ENCODE measurements around the gene ABHD2.

DNA sequence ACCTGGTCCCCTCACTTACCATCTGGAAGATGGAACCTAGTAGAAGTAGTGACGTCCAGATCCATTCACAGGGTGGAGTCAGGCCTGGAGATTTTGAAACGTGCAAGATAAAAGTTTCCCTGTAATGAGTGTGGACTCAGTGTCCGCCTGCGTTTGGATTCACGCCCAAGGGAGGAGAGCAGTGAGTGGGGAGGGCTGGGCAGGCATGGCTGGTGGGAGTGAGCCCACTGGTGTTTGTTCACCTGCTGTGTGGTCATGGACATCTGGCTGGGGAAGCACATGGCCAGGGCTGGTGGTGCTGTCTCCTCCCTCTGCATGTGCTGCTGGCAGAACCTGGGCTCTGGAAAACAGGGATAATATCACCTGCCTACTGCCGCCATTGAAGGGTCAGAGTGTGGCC is 96.1 kb downstream of the ABHD2 start:
- TF ChIP-seq ZNF18 (tag by site-specific recombination; IDR thresholded peaks at IDR 0.05) (no peak), ZNF629 (tag by site-specific recombination; IDR thresholded peaks at IDR 0.05) (no peak), FEZF1 (tag by site-specific recombination; IDR thresholded peaks at IDR 0.05) (no peak), ZNF558 (tag by site-specific recombination; IDR thresholded peaks at IDR 0.05) (no peak), YY1 (tag by site-specific recombination; IDR thresholded peaks at IDR 0.05) (no peak), ZNF610 (tag by site-specific recombination; IDR thresholded peaks at IDR 0.05; ENCODE audit: borderline replicate concordance) (no peak), ZNF146 (tag by site-specific recombination; IDR thresholded peaks at IDR 0.05) (no peak), ZNF48 (tag by site-specific recombination; IDR thresholded peaks at IDR 0.05) (no peak), ZNF658 (tag by site-specific recombination; IDR thresholded peaks at IDR 0.05) (no peak), SCRT2 (tag by site-specific recombination; IDR thresholded peaks at IDR 0.05) (no peak), ZBTB11 (tag by site-specific recombination; conservative IDR thresholded peaks at IDR 0.05; ENCODE audit: low read depth) (no peak)
- TF ChIP-seq, protein P1, sequence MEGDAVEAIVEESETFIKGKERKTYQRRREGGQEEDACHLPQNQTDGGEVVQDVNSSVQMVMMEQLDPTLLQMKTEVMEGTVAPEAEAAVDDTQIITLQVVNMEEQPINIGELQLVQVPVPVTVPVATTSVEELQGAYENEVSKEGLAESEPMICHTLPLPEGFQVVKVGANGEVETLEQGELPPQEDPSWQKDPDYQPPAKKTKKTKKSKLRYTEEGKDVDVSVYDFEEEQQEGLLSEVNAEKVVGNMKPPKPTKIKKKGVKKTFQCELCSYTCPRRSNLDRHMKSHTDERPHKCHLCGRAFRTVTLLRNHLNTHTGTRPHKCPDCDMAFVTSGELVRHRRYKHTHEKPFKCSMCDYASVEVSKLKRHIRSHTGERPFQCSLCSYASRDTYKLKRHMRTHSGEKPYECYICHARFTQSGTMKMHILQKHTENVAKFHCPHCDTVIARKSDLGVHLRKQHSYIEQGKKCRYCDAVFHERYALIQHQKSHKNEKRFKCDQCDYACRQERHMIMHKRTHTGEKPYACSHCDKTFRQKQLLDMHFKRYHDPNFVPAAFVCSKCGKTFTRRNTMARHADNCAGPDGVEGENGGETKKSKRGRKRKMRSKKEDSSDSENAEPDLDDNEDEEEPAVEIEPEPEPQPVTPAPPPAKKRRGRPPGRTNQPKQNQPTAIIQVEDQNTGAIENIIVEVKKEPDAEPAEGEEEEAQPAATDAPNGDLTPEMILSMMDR (tag by site-specific recombination; IDR thresholded peaks at IDR 0.05) = no peak
- TF ChIP-seq, protein P2, sequence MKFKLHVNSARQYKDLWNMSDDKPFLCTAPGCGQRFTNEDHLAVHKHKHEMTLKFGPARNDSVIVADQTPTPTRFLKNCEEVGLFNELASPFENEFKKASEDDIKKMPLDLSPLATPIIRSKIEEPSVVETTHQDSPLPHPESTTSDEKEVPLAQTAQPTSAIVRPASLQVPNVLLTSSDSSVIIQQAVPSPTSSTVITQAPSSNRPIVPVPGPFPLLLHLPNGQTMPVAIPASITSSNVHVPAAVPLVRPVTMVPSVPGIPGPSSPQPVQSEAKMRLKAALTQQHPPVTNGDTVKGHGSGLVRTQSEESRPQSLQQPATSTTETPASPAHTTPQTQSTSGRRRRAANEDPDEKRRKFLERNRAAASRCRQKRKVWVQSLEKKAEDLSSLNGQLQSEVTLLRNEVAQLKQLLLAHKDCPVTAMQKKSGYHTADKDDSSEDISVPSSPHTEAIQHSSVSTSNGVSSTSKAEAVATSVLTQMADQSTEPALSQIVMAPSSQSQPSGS (tag by site-specific recombination; IDR thresholded peaks at IDR 0.05; ENCODE audit: low read depth) = no peak
- TF ChIP-seq, protein P3, sequence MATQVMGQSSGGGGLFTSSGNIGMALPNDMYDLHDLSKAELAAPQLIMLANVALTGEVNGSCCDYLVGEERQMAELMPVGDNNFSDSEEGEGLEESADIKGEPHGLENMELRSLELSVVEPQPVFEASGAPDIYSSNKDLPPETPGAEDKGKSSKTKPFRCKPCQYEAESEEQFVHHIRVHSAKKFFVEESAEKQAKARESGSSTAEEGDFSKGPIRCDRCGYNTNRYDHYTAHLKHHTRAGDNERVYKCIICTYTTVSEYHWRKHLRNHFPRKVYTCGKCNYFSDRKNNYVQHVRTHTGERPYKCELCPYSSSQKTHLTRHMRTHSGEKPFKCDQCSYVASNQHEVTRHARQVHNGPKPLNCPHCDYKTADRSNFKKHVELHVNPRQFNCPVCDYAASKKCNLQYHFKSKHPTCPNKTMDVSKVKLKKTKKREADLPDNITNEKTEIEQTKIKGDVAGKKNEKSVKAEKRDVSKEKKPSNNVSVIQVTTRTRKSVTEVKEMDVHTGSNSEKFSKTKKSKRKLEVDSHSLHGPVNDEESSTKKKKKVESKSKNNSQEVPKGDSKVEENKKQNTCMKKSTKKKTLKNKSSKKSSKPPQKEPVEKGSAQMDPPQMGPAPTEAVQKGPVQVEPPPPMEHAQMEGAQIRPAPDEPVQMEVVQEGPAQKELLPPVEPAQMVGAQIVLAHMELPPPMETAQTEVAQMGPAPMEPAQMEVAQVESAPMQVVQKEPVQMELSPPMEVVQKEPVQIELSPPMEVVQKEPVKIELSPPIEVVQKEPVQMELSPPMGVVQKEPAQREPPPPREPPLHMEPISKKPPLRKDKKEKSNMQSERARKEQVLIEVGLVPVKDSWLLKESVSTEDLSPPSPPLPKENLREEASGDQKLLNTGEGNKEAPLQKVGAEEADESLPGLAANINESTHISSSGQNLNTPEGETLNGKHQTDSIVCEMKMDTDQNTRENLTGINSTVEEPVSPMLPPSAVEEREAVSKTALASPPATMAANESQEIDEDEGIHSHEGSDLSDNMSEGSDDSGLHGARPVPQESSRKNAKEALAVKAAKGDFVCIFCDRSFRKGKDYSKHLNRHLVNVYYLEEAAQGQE (tag by site-specific recombination; IDR thresholded peaks at IDR 0.05) = no peak

Data from HEK293 (cell line).